Loucy (cell line): ENCODE results near the gene MRPS2.
A peak's percentile ranks its signal among the peaks of the same experiment; 100 is the strongest.

Experiments
- EZH2phosphoT487 ChIP-seq: fragments of 200-600 bp; IDR thresholded peaks from 2 replicates; pipeline ENCODE4 v1.6.1; 2018; ENCODE audit warnings: antibody characterized with exemption, mild to moderate bottlenecking, moderate library complexity, borderline replicate concordance
- TF ChIP-seq, protein P1 (sequence below): fragments of 200-600 bp; sonication (generic); conservative IDR thresholded peaks from 2 replicates; pipeline ENCODE4 v1.5.1; 2014; ENCODE audit warnings: mild to moderate bottlenecking, antibody characterized with exemption, low read length

DNA sequence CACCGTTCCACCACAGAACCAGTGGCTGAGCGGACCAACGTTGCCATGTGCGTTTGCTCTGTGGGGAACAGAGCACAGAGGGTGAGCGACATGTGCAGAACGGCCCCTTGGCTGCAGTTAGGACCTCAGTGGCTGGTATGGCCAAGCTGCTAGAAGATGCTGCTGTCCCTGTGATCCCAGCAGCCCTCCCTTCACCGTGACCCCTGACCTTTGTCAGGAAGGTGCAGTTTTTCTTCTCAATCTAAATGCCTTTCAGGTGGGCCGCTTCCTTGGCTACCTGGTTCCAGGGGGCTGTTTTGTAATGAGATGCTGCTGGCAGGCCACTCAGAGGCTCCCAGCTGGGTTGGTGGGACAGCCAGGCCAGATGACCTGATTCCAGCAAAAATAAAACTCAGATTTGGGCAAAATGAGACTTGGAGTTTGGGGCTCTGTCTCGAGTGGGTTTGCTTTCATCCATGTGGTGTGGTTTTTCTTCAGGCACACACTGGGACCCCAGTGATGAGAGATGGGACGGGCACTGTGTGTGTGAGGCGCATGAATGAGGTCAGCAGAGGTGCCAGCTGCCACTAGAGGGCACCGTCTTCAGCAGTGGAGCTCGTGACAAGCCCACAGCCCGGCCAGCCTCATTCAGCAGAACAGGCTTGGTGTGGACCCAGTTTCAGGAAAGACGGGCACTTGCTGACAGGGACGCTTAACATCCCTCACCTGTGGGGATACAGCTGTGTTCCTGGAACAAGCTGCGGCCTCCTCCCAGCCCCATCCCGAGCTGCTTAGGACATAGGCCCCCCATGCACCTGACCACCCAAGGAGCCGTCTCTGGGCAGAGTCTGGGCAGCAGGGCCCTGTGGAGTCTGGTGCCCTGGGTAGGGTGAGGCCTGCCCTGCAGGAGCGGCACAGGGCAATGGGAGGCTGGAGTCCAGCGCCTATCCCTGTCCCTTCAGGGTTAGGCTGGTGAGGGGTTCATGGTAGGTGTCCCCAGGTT is 4.1 kb downstream of the MRPS2 start:
- TF ChIP-seq, protein P1, sequence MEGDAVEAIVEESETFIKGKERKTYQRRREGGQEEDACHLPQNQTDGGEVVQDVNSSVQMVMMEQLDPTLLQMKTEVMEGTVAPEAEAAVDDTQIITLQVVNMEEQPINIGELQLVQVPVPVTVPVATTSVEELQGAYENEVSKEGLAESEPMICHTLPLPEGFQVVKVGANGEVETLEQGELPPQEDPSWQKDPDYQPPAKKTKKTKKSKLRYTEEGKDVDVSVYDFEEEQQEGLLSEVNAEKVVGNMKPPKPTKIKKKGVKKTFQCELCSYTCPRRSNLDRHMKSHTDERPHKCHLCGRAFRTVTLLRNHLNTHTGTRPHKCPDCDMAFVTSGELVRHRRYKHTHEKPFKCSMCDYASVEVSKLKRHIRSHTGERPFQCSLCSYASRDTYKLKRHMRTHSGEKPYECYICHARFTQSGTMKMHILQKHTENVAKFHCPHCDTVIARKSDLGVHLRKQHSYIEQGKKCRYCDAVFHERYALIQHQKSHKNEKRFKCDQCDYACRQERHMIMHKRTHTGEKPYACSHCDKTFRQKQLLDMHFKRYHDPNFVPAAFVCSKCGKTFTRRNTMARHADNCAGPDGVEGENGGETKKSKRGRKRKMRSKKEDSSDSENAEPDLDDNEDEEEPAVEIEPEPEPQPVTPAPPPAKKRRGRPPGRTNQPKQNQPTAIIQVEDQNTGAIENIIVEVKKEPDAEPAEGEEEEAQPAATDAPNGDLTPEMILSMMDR, result peak; percentile 78
- TF ChIP-seq EZH2phosphoT487, result no peak
